ENCODE data around the gene ADARB1.
A peak's percentile ranks its signal among the peaks of the same experiment; 100 is the strongest.

Gene ADARB1

GRCh38 chr21:45253180-45253579 lies 178.8 kb downstream of the ADARB1 start:
- H3K4me1 Mint-ChIP-seq, result peaks cover 27% of the 10 kb centered on the region
- H3K27me3 Mint-ChIP-seq, result peaks cover 81% of the 10 kb centered on the region
- H3K27ac Mint-ChIP-seq, result no peak overlapping the region
- H3K9me3 Mint-ChIP-seq, result no peaks in the 10 kb centered on the region
- H3K36me3 Mint-ChIP-seq, result no peaks in the 10 kb centered on the region
- H3K4me3 Mint-ChIP-seq, result no peak overlapping the region
- CTCF ChIA-PET, result no interaction called here
- no peak for DNase-seq

GRCh38 chr21:45253633-45254459 lies 179.5 kb downstream of the ADARB1 start:
- no peak overlapping the region for H3K4me3 Mint-ChIP-seq
- no peak for DNase-seq
- H3K27me3 Mint-ChIP-seq, result peaks cover 81% of the 10 kb centered on the region
- peaks cover 28% of the 10 kb centered on the region for H3K4me1 Mint-ChIP-seq
- H3K36me3 Mint-ChIP-seq, result no peaks in the 10 kb centered on the region
- CTCF ChIA-PET, result interaction anchor here (1.4 kb wide), 1 partner anchor 116 kb away, joined by 3 read pairs; no protein-coding TSS in a partner anchor
- no peak overlapping the region for H3K27ac Mint-ChIP-seq
- H3K9me3 Mint-ChIP-seq, result no peaks in the 10 kb centered on the region

DNA sequence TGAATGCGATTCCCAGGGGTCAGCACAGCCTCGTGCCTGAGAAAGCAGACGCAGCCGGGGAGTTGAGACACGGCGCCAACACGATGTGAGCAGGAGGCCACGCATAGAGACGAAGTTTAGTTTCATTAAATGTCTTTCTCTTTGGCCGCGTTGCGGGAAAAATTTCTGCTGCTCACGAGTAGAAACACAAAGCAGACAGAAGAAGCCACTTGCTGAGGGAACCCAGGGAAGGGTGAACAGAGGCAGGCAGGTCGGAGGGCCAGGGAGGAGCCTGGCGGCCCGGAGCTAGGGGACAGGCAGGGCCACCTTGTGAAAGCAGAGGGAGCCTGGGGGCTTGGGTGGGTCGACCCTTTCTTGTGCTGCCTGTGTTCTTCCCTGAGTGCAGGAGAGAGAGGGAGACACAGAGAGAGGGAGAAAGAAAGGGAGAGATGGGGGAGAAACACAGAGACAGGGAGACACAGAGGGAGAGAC lies 180.1 kb downstream of the ADARB1 start:
- Mint-ChIP-seq H3K9me3 (no peaks in the 10 kb centered on the region), H3K4me1 (peaks cover 28% of the 10 kb centered on the region), H3K4me3 (no peak overlapping the region), H3K36me3 (no peaks in the 10 kb centered on the region), H3K27me3 (peaks cover 81% of the 10 kb centered on the region), H3K27ac (no peak overlapping the region)
- CTCF ChIA-PET, result interaction anchor here (1.4 kb wide), 1 partner anchor 116 kb away, joined by 3 read pairs; no protein-coding TSS in a partner anchor
- no peak for DNase-seq

GRCh38 chr21:45255381-45256020 lies 181.1 kb downstream of the ADARB1 start:
- Mint-ChIP-seq H3K27me3 (peaks cover 77% of the 10 kb centered on the region), H3K36me3 (no peaks in the 10 kb centered on the region), H3K27ac (no peak overlapping the region), H3K4me3 (no peak overlapping the region), H3K4me1 (peaks cover 28% of the 10 kb centered on the region), H3K9me3 (no peaks in the 10 kb centered on the region)
- DNase-seq, result peak; percentile 54
- CTCF ChIA-PET, result no interaction called here

DNA sequence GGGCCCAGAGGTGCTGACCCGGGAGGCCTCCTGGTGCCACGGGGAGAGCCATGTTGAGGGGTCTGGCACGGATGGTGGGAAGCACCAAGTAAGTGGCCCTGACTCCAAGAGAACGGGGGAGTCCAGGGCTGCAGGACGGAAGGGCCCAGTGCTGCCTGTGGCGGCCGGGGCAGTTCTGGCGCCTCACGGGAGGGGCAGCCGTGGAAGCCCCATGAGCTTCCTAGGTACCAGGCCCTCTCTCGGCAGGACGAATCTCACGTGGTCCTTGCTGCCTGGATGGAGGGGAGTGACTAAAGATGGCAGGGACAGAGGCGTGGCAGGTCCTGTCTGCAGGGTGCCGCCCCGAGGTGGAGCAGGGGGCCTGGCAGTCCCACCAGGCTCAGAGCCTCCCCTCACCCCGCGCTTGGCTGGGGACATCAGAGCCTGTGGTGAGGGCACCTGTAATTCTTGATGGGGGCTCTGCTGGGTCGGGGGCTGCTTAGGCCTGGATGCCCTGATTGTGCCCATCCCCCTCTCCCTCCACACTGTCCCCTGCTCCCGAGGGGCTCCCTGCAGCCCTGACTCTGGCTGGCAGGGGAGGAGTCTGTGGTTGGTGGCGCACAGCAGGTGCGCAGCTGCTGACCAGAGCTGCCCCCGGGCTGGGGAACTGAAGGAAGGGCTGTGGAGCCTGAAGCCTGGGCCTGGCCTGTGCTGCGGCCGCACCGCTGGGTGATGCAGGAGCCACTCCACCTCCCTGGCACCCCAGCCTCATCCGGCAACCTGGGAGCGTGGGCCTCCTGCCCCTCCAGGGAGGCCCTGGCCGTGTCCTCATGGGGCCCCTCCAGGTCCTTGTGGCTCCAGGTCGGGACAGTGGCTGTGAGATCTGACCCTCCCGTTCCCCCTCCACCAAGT lies 181.9 kb downstream of the ADARB1 start:
- no peaks in the 10 kb centered on the region for H3K36me3 Mint-ChIP-seq
- H3K27ac Mint-ChIP-seq, result no peak overlapping the region
- peaks cover 73% of the 10 kb centered on the region for H3K27me3 Mint-ChIP-seq
- H3K4me1 Mint-ChIP-seq, result peaks cover 28% of the 10 kb centered on the region
- CTCF ChIA-PET, result no interaction called here
- H3K4me3 Mint-ChIP-seq, result no peak overlapping the region
- DNase-seq, result no peak
- H3K9me3 Mint-ChIP-seq, result no peaks in the 10 kb centered on the region

GRCh38 chr21:45256912-45257672 lies 182.7 kb downstream of the ADARB1 start:
- Mint-ChIP-seq H3K36me3 (no peaks in the 10 kb centered on the region), H3K9me3 (no peaks in the 10 kb centered on the region), H3K4me1 (peaks cover 28% of the 10 kb centered on the region), H3K27me3 (peaks cover 65% of the 10 kb centered on the region), H3K4me3 (no peak overlapping the region), H3K27ac (no peak overlapping the region)
- CTCF ChIA-PET, result no interaction called here
- DNase-seq, result peak; percentile 38

- H3K9me3 Mint-ChIP-seq, result no peaks in the 10 kb centered on the region
- no peak overlapping the region for H3K27ac Mint-ChIP-seq
- CTCF ChIA-PET, result no interaction called here
- H3K36me3 Mint-ChIP-seq, result no peaks in the 10 kb centered on the region
- H3K4me3 Mint-ChIP-seq, result no peak overlapping the region
- no peak for DNase-seq
- peaks cover 28% of the 10 kb centered on the region for H3K4me1 Mint-ChIP-seq
- H3K27me3 Mint-ChIP-seq, result peaks cover 65% of the 10 kb centered on the region
Measured at GRCh38 chr21:45257673-45258341, 183.4 kb downstream of the ADARB1 start.

GRCh38 chr21:45258466-45258865 lies 184.1 kb downstream of the ADARB1 start:
- Mint-ChIP-seq H3K27ac (no peak overlapping the region), H3K27me3 (peaks cover 59% of the 10 kb centered on the region), H3K9me3 (no peaks in the 10 kb centered on the region), H3K4me1 (peaks cover 28% of the 10 kb centered on the region), H3K36me3 (no peaks in the 10 kb centered on the region), H3K4me3 (no peak overlapping the region)
- CTCF ChIA-PET, result interaction anchor here (1.4 kb wide), 1 partner anchor 12 kb away, joined by 3 read pairs; no protein-coding TSS in a partner anchor
- no peak for DNase-seq

DNA sequence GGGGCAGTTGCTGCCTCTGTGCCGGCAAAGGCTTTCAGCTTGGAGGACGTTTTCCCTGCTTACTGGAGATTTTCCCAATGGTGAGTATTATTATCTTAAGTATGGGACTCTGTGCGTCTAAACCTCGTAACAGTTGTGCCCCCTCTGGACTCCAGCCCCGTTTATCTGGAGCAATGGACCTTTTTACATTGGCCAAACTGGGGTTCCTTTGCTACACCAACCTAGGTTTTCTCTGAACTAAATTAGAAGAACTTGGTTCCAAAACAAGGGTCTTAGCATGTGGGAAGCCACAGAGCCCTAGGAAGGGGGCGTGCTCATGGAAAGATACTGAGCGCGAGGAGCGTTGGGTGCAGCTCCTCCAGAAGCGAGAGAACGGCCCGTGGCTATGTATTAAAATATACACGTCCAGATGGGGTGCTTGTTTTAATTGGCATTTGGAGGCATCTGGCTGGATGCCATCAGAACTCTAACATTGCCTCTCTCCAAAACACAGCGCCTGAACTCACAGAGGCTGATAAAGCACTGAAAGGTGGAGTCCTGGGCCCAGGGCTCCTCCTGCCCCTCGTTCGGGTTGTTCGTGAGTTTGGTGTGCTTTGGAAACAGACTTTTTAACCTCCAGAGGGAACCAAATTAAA lies 184.9 kb downstream of the ADARB1 start:
- Mint-ChIP-seq H3K9me3 (no peaks in the 10 kb centered on the region), H3K27ac (no peak overlapping the region), H3K27me3 (peaks cover 55% of the 10 kb centered on the region), H3K4me3 (no peak overlapping the region), H3K4me1 (peaks cover 27% of the 10 kb centered on the region), H3K36me3 (peaks cover 3% of the 10 kb centered on the region)
- no peak for DNase-seq
- CTCF ChIA-PET, result interaction anchor here (1.4 kb wide), 1 partner anchor 11 kb away, joined by 3 read pairs; no protein-coding TSS in a partner anchor

GRCh38 chr21:45260191-45260825 lies 185.9 kb downstream of the ADARB1 start:
- peaks cover 19% of the 10 kb centered on the region for H3K4me1 Mint-ChIP-seq
- DNase-seq, result no peak

GRCh38 chr21:45261093-45261492 lies 186.7 kb downstream of the ADARB1 start:
- Mint-ChIP-seq H3K36me3 (peaks cover 14% of the 10 kb centered on the region), H3K27ac (no peak overlapping the region), H3K27me3 (peaks cover 38% of the 10 kb centered on the region), H3K9me3 (no peaks in the 10 kb centered on the region), H3K4me1 (peaks cover 19% of the 10 kb centered on the region), H3K4me3 (no peak overlapping the region)
- no peak for DNase-seq
- CTCF ChIA-PET, result no interaction called here

More at GRCh38 chr21:45260191-45260825, 185.9 kb downstream of the ADARB1 start:
- peaks cover 46% of the 10 kb centered on the region for H3K27me3 Mint-ChIP-seq
- CTCF ChIA-PET, result no interaction called here
- no peak overlapping the region for H3K4me3 Mint-ChIP-seq
- H3K27ac Mint-ChIP-seq, result no peak overlapping the region
- peaks cover 9% of the 10 kb centered on the region for H3K36me3 Mint-ChIP-seq
- no peaks in the 10 kb centered on the region for H3K9me3 Mint-ChIP-seq

GRCh38 chr21:45262041-45262581 lies 187.7 kb downstream of the ADARB1 start:
- Mint-ChIP-seq H3K9me3 (no peaks in the 10 kb centered on the region), H3K4me3 (no peak overlapping the region), H3K4me1 (peaks cover 23% of the 10 kb centered on the region), H3K27ac (no peak overlapping the region), H3K36me3 (peaks cover 23% of the 10 kb centered on the region), H3K27me3 (peaks cover 28% of the 10 kb centered on the region)
- no peak for DNase-seq
- CTCF ChIA-PET, result no interaction called here

All from activated naive CD4-positive, alpha-beta T cell treated with anti-CD3 and anti-CD28 coated beads, Interleukin-2, amount 10 ng/mL, durations not matched to agents 7 days and 5 days (primary cell).